Measurements from ENCODE around the gene ELOF1. TPM values are rescaled to one million over a fixed set of nuclear protein-coding genes. Genes with fewer than 3 reads are reported as not detected.
"Not testable (repeated sequence)": the region's sequence is repeated elsewhere in the genome, so short reads cannot be mapped to it uniquely, and the experiment has no call there.

The ELOF1 gene
- polyA plus RNA-seq, 2 donors: 43.4 to 46.6 TPM

DNA sequence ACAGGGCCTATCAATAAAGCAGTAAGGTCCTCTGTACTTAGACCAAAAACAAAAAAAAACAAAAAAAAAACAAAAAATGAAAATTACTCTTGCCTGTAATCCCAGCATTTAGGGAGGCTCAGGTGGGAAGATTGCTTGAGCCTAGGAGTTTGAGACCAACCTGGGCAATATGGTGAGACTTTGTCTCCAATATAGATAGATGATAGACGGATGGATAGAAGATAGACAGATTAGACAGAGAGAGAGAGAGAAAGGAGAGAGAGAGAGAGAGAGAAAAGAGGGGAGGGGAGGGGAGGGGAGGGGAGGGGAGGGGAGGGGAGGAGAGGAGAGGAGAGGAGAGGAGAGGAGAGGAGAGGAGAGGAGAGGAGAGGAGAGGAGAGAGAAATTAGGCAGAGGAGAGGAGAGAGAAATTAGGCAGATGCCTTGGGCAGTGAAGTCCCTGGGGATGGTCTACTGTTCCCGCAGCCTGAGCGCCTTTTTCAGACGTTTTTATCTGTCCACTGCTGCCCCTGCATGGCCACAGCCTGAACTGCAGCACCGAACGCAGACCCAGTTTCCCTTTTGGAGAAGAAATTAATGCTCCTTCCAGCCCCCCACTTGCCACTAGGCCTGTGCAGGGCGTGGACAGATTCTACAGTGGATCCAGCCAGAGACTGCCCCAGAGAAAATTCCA lies 28.4 kb upstream of the ELOF1 start:
- Histone ChIP-seq H3K4me1 (ENCODE audit: control insufficient read depth in 2 of 2, insufficient read depth in 2 of 2, low read length in 1 of 2) (no peaks in the 10 kb centered on the region), H3K4me3 (ENCODE audit: low read depth in 1 of 2, low read length in 2 of 2) (no peak overlapping the region), H3K27ac (ENCODE audit: low read depth in 2 of 2, low read length in 1 of 2) (no peak overlapping the region), H3K27me3 (ENCODE audit: control insufficient read depth in 1 of 2, insufficient read depth in 2 of 2, low read length in 2 of 2) (no peaks in the 10 kb centered on the region), H3K36me3 (ENCODE audit: control insufficient read depth in 2 of 2, insufficient read depth in 2 of 2, low read length in 1 of 2) (no peaks in the 10 kb centered on the region), H3K9me3 (ENCODE audit: control insufficient read depth in 2 of 2, insufficient read depth in 1 of 2, low read depth in 1 of 2, low read length in 1 of 2) (no peaks in the 10 kb centered on the region)
- 3 to 5% methylated on average over 7 of the region's 7 CpGs for WGBS, 2 donors

DNA sequence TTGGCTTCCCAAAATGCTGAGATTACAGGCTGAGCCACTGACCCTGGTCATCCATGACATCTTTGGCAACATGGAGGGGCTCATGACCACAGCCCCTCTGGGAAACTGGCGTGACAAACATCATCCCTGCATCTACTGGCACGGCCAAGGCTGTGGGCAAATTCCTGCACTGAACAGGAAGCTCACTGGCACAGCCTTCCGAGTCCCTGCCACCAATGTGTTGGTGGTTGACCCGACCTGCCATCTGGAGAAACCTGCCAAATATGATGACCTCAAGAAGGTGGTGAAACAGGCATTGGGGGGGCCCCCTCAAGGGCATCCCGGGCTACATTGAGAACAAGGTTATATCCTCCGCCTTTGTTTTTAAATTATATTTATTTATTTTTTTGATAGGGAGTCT lies 27.3 kb upstream of the ELOF1 start:
- H3K36me3 ChIP-seq (ENCODE audit: control insufficient read depth in 2 of 2, insufficient read depth in 2 of 2, low read length in 1 of 2): no peaks in the 10 kb centered on the region
- 70 to 71% methylated on average over 6 of the region's 6 CpGs for WGBS, 2 donors
- no peaks in the 10 kb centered on the region for H3K4me1 ChIP-seq (ENCODE audit: control insufficient read depth in 2 of 2, insufficient read depth in 2 of 2, low read length in 1 of 2)
- no peaks in the 10 kb centered on the region for H3K9me3 ChIP-seq (ENCODE audit: control insufficient read depth in 2 of 2, insufficient read depth in 1 of 2, low read depth in 1 of 2, low read length in 1 of 2)
- no peak overlapping the region for H3K27ac ChIP-seq (ENCODE audit: low read depth in 2 of 2, low read length in 1 of 2)
- no peak overlapping the region for H3K4me3 ChIP-seq (ENCODE audit: low read depth in 1 of 2, low read length in 2 of 2)
- no peaks in the 10 kb centered on the region for H3K27me3 ChIP-seq (ENCODE audit: control insufficient read depth in 1 of 2, insufficient read depth in 2 of 2, low read length in 2 of 2)

DNA sequence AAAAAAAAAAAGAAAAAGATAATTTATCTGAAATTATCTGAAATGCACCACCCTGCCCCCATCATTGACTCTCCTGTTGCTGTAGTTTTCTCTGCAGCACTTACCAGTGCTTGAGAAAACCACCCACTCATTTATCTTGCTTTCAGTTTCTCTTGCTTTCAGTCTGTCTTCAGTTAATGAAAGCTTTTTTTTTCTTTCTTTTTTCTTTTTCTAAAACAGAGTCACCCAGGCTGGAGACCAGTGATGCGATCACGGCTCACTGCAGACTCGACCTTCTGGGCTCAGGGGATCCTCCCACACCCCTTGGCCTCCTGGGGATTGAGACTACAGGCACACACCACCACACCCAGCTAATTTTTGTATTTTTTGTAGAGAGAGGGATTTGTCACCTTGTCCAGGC lies 22.7 kb upstream of the ELOF1 start:
- peaks cover 0 to 20% of the 10 kb centered on the region in 2 donors for H3K4me1 ChIP-seq (ENCODE audit: control insufficient read depth in 2 of 2, insufficient read depth in 2 of 2, low read length in 1 of 2)
- no peaks in the 10 kb centered on the region for H3K36me3 ChIP-seq (ENCODE audit: control insufficient read depth in 2 of 2, insufficient read depth in 2 of 2, low read length in 1 of 2)
- H3K27me3 ChIP-seq (ENCODE audit: control insufficient read depth in 1 of 2, insufficient read depth in 2 of 2, low read length in 2 of 2): no peaks in the 10 kb centered on the region
- no peaks in the 10 kb centered on the region for H3K9me3 ChIP-seq (ENCODE audit: control insufficient read depth in 2 of 2, insufficient read depth in 1 of 2, low read depth in 1 of 2, low read length in 1 of 2)
- H3K4me3 ChIP-seq (ENCODE audit: low read depth in 1 of 2, low read length in 2 of 2): no peak overlapping the region
- H3K27ac ChIP-seq (ENCODE audit: low read depth in 2 of 2, low read length in 1 of 2): peak overlapping the region in 1 of 2 donors; percentile 28
- 22 to 27% methylated on average over 3 of the region's 3 CpGs for WGBS, 2 donors

DNA sequence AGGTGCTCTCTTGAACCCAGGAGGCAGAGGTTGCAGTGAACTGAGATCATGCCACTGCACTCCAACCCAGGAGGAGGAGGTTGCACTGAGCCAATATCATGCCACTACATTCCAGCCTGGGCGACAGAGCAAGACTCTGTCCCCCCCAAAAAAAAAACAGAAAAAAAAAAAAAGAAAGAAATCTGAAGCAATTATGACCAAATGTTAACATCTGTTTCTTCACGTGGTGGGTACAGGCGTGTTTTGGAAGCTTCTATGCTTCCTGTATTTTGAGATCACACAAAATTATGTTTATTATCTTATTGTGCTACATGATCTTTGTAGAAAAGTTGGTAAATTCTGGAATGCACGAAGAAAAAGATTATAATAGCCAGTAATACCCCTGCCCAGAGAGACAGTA lies 21.1 kb upstream of the ELOF1 start:
- H3K4me3 ChIP-seq (ENCODE audit: low read depth in 1 of 2, low read length in 2 of 2): no peak overlapping the region
- H3K9me3 ChIP-seq (ENCODE audit: control insufficient read depth in 2 of 2, insufficient read depth in 1 of 2, low read depth in 1 of 2, low read length in 1 of 2): no peaks in the 10 kb centered on the region
- H3K36me3 ChIP-seq (ENCODE audit: control insufficient read depth in 2 of 2, insufficient read depth in 2 of 2, low read length in 1 of 2): peaks cover 0 to 6% of the 10 kb centered on the region in 2 donors
- H3K27ac ChIP-seq (ENCODE audit: low read depth in 2 of 2, low read length in 1 of 2): no peak overlapping the region
- H3K4me1 ChIP-seq (ENCODE audit: control insufficient read depth in 2 of 2, insufficient read depth in 2 of 2, low read length in 1 of 2): peaks cover 0 to 22% of the 10 kb centered on the region in 2 donors
- no peaks in the 10 kb centered on the region for H3K27me3 ChIP-seq (ENCODE audit: control insufficient read depth in 1 of 2, insufficient read depth in 2 of 2, low read length in 2 of 2)
- WGBS, 2 donors: 74 to 75% methylated on average over 4 of the region's 4 CpGs

DNA sequence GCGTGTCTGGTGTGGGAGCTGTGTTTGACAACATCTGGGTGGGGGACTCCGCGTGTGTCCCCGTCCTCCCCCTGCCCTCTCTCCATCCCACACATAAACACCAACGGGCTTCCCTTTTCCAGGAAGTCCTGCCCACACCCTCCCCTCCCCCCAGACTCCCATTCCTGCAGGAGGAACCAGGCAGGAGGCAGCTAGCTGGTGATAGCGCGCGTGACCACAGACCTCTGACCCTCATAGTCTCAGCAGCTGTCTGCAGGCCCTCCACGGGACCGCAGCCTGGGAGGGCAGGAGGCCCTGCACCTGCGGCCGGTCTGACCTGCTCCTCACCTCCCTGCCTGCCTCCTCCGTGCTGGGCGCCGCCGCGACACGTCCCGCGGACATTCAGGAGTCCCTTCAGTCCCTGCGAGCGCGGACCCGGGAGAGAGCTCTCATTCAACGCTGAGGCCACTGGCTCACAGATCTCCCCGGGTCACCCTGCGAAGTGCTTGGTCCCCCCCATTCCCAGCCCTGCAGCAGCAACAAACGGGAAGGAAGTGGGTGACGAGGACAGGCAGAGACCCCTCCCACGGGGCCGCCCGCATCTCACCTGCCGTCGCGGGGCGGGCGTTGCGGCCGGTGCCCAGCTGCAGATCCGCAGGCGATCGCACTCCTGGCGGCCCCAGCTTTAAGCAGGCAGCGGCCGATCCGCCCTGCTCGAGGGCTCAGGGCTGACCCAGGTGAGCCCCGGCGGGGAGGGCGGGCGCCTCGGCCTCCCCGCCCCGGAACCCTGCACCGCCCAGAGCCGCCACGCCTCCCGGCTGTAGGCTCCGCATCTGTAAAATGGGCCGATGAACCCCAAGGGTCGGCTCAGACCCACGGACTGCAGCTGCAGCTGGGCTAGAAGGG lies 19.5 kb upstream of the ELOF1 start:
- H3K27me3 ChIP-seq (ENCODE audit: control insufficient read depth in 1 of 2, insufficient read depth in 2 of 2, low read length in 2 of 2): no peaks in the 10 kb centered on the region
- peaks cover 0 to 22% of the 10 kb centered on the region in 2 donors for H3K4me1 ChIP-seq (ENCODE audit: control insufficient read depth in 2 of 2, insufficient read depth in 2 of 2, low read length in 1 of 2)
- peak overlapping the region; percentile 39 to 59 for H3K4me3 ChIP-seq (ENCODE audit: low read depth in 1 of 2, low read length in 2 of 2)
- WGBS, 2 donors: 8 to 10% methylated on average over 43 to 62 of the region's 62 CpGs
- no peaks in the 10 kb centered on the region for H3K9me3 ChIP-seq (ENCODE audit: control insufficient read depth in 2 of 2, insufficient read depth in 1 of 2, low read depth in 1 of 2, low read length in 1 of 2)
- peak overlapping the region; percentile 47 to 76 for H3K27ac ChIP-seq (ENCODE audit: low read depth in 2 of 2, low read length in 1 of 2)
- H3K36me3 ChIP-seq (ENCODE audit: control insufficient read depth in 2 of 2, insufficient read depth in 2 of 2, low read length in 1 of 2): peaks cover 0 to 8% of the 10 kb centered on the region in 2 donors

DNA sequence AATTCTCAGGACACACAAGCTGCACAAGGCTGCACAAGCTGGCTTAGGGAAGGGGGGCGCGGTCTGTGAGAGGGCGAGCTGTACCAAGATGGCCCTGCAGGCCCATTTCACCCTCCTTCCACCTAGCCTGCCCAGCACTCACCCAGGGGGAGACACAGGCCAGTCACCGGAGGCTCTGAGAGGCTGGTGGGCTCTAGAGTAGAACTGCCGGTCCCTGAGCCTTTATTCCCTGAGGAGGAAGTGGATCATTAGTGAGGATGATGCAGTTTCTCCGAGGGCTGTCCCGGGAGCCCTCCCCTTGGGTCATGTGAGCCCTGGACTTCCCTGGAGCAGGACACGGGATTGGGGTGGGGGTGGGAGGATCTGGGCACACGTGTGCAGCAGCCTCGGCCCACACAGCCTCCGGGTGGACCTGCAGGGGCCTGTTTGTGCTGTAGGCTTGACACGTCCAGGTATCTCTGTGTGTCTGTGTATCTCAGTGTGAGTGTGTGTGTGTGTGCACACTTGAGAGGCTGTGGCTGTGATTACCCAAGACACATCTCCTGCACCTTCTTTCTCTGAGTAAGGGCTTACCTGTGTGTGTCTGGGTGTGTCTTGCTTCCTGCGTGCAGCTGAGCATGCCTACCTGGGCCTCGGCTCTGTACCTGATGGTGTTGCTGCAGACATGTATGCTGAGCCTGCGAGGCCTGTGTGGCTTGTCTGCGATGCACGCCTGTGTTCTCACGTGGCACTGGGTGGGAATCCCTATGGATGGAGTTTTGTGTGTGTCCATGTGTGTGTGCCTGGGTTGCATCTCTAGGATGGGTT lies 18.6 kb upstream of the ELOF1 start, which contains the start of gene ACP5:
Gene ACP5 (minus strand): TSS at position 195 of the 807 bp plus-strand sequence. CDS start 328 bp downstream, outside the sequence.
- Histone ChIP-seq H3K9me3 (ENCODE audit: control insufficient read depth in 2 of 2, insufficient read depth in 1 of 2, low read depth in 1 of 2, low read length in 1 of 2) (no peaks in the 10 kb centered on the region), H3K27ac (ENCODE audit: low read depth in 2 of 2, low read length in 1 of 2) (peak within 1 kb of the TSS; percentile 47 to 76), H3K36me3 (ENCODE audit: control insufficient read depth in 2 of 2, insufficient read depth in 2 of 2, low read length in 1 of 2) (peaks cover 0 to 8% of the 10 kb centered on the region in 2 donors), H3K27me3 (ENCODE audit: control insufficient read depth in 1 of 2, insufficient read depth in 2 of 2, low read length in 2 of 2) (no peaks in the 10 kb centered on the region), H3K4me1 (ENCODE audit: control insufficient read depth in 2 of 2, insufficient read depth in 2 of 2, low read length in 1 of 2) (peaks cover 0 to 22% of the 10 kb centered on the region in 2 donors), H3K4me3 (ENCODE audit: low read depth in 1 of 2, low read length in 2 of 2) (peak within 1 kb of the TSS; percentile 39 to 59)
- 48 to 57% methylated on average over 18 of the region's 18 CpGs for WGBS, 2 donors

DNA sequence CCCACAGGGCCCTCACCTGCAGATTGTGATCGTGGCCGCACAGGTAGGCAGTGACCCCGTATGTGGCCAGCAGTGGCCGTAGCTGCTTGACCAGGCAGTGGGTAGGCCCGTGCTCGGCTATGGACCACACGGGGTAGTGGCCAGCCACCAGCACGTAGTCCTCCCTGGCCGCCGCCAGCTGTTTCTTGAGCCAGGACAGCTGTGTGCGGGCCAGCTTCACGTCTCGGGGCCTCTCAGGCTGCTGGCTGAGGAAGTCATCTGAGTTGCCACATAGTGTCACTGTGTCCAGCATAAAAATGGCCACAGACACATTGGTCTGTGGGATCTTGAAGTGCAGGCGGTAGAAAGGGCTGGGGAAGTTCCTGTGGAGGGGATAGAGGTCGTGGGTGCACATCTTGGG lies 17.2 kb upstream of the ELOF1 start:
- Histone ChIP-seq H3K27me3 (ENCODE audit: control insufficient read depth in 1 of 2, insufficient read depth in 2 of 2, low read length in 2 of 2) (no peaks in the 10 kb centered on the region), H3K4me1 (ENCODE audit: control insufficient read depth in 2 of 2, insufficient read depth in 2 of 2, low read length in 1 of 2) (peaks cover 0 to 21% of the 10 kb centered on the region in 2 donors), H3K36me3 (ENCODE audit: control insufficient read depth in 2 of 2, insufficient read depth in 2 of 2, low read length in 1 of 2) (peaks cover 0 to 8% of the 10 kb centered on the region in 2 donors), H3K27ac (ENCODE audit: low read depth in 2 of 2, low read length in 1 of 2) (no peak overlapping the region), H3K9me3 (ENCODE audit: control insufficient read depth in 2 of 2, insufficient read depth in 1 of 2, low read depth in 1 of 2, low read length in 1 of 2) (no peaks in the 10 kb centered on the region), H3K4me3 (ENCODE audit: low read depth in 1 of 2, low read length in 2 of 2) (no peak overlapping the region)
- 87 to 88% methylated on average over 15 of the region's 15 CpGs for whole genome bisulfite sequencing, 2 donors

DNA sequence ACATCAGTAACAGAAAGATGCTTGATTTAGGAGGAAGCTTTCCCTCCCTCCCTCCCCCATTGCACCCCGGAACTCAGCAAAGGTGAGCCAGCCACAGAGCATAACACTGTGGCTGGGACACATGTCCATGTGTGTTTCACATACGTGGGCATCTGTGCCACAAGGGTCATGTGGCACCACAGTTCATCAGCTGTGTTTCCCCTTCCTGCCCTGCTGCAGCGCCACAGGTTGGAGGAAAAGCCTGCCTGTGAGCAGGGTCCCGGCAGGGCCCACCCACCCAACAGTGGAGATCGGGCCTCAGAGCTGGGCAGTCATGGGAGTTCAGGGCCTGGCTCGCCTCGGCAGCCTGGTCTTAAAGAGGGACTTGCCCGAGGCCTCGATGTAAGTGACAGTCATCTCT lies 15.7 kb upstream of the ELOF1 start:
- 80 to 83% methylated on average over 9 of the region's 9 CpGs for WGBS, 2 donors

DNA sequence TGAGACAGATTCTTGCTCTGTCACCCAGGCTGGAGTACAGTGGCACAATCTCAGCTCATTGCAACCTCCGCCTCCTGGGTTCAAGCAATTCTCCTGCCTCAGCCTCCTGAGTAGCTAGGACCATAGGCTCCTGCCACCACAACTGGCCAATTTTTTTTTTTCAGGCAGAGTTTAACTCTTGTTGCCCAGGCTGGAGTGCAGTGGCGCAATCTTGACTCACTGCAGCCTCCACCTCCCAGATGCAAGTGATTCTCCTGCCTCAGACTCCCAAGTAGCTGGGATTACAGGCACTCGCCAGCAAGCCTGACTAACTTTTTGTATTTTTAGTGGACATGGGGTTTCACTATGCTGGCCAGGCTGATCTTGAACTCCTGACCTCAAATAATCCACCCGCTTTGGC lies 14.7 kb upstream of the ELOF1 start:
- not testable (repeated sequence) for H3K27ac ChIP-seq (ENCODE audit: low read depth in 2 of 2, low read length in 1 of 2); H3K4me3 ChIP-seq (ENCODE audit: low read depth in 1 of 2, low read length in 2 of 2); H3K27me3 ChIP-seq (ENCODE audit: control insufficient read depth in 1 of 2, insufficient read depth in 2 of 2, low read length in 2 of 2); H3K9me3 ChIP-seq (ENCODE audit: control insufficient read depth in 2 of 2, insufficient read depth in 1 of 2, low read depth in 1 of 2, low read length in 1 of 2); H3K36me3 ChIP-seq (ENCODE audit: control insufficient read depth in 2 of 2, insufficient read depth in 2 of 2, low read length in 1 of 2)
- 93 to 97% methylated on average over 4 of the region's 4 CpGs for WGBS, 2 donors
- H3K4me1 ChIP-seq (ENCODE audit: control insufficient read depth in 2 of 2, insufficient read depth in 2 of 2, low read length in 1 of 2): peaks cover 0 to 16% of the 10 kb centered on the region in 2 donors

More for the DNA sequence above, 15.7 kb upstream of the ELOF1 start:
- Histone ChIP-seq H3K9me3 (ENCODE audit: control insufficient read depth in 2 of 2, insufficient read depth in 1 of 2, low read depth in 1 of 2, low read length in 1 of 2) (no peaks in the 10 kb centered on the region), H3K36me3 (ENCODE audit: control insufficient read depth in 2 of 2, insufficient read depth in 2 of 2, low read length in 1 of 2) (peaks cover 0 to 8% of the 10 kb centered on the region in 2 donors), H3K4me1 (ENCODE audit: control insufficient read depth in 2 of 2, insufficient read depth in 2 of 2, low read length in 1 of 2) (peaks cover 0 to 19% of the 10 kb centered on the region in 2 donors), H3K27me3 (ENCODE audit: control insufficient read depth in 1 of 2, insufficient read depth in 2 of 2, low read length in 2 of 2) (no peaks in the 10 kb centered on the region), H3K27ac (ENCODE audit: low read depth in 2 of 2, low read length in 1 of 2) (no peak overlapping the region), H3K4me3 (ENCODE audit: low read depth in 1 of 2, low read length in 2 of 2) (no peak overlapping the region)
